Inferior parietal cortex (tissue), 1 donor: ENCODE data around the gene NKIRAS1.

Source experiments
- DNase-seq: peaks from one replicate; pipeline ENCODE4 v3.0.0-alpha.2; 2016; ENCODE audit errors: extremely low spot score

Gene NKIRAS1

GRCh38 chr3:23916886-23917678, at the start of gene NKIRAS1, which contains the start of gene RPL15:
Gene NKIRAS1, minus strand, starts transcription at chr3:23916990. Its CDS starts 6,086 bp downstream, at chr3:23910904.
Gene RPL15, plus strand, starts transcription at chr3:23917132. Its CDS starts 728 bp downstream, at chr3:23917860.
- peak; percentile 97 for DNase-seq

GRCh38 chr3:23966328-23966727, 49.5 kb upstream of the NKIRAS1 start:
- DNase-seq = no peak

GRCh38 chr3:23964537-23965235, 47.9 kb upstream of the NKIRAS1 start:
- no peak for DNase-seq

GRCh38 chr3:23961913-23962312, 45.1 kb upstream of the NKIRAS1 start:
- DNase-seq = no peak

- DNase-seq = no peak
These were observed 44.3 kb upstream of the NKIRAS1 start for GRCh38 chr3:23961066-23961465.

GRCh38 chr3:23960649-23961048, 43.9 kb upstream of the NKIRAS1 start:
- no peak for DNase-seq

- DNase-seq = no peak
These were observed 42.5 kb upstream of the NKIRAS1 start for GRCh38 chr3:23959135-23959900.

- no peak for DNase-seq
These were observed 39.9 kb upstream of the NKIRAS1 start for GRCh38 chr3:23956701-23957100.

- DNase-seq = no peak
These were observed 37.4 kb upstream of the NKIRAS1 start for GRCh38 chr3:23954144-23954543.

- DNase-seq = no peak
These were observed 36.7 kb upstream of the NKIRAS1 start for GRCh38 chr3:23953523-23953922.

GRCh38 chr3:23952646-23953045, 35.9 kb upstream of the NKIRAS1 start:
- no peak for DNase-seq

GRCh38 chr3:23950293-23950692, 33.5 kb upstream of the NKIRAS1 start:
- DNase-seq = no peak

GRCh38 chr3:23949784-23950183, 33.0 kb upstream of the NKIRAS1 start:
- no peak for DNase-seq

- DNase-seq = no peak
These were observed 32.0 kb upstream of the NKIRAS1 start for GRCh38 chr3:23948761-23949160.

- peak; percentile 94 for DNase-seq
These were observed 29.3 kb upstream of the NKIRAS1 start for GRCh38 chr3:23945913-23946687.

GRCh38 chr3:23945663-23945912, 28.8 kb upstream of the NKIRAS1 start:
- DNase-seq = no peak

GRCh38 chr3:23944861-23945662, 28.3 kb upstream of the NKIRAS1 start, which contains the start of gene NR1D2:
Gene NR1D2, plus strand, starts transcription at chr3:23945286. Its CDS starts 293 bp downstream, at chr3:23945579.
- peak; percentile 72 for DNase-seq

GRCh38 chr3:23944007-23944783, 27.4 kb upstream of the NKIRAS1 start:
- peak; percentile 36 for DNase-seq

GRCh38 chr3:23942546-23942945, 25.8 kb upstream of the NKIRAS1 start:
- DNase-seq = no peak

- DNase-seq = no peak
These were observed 24.6 kb upstream of the NKIRAS1 start for GRCh38 chr3:23941440-23941839.
